Measurements from ENCODE around the gene ZNF653. TPM values are rescaled to one million over a fixed set of nuclear protein-coding genes. Genes with fewer than 3 reads are reported as not detected.

ZNF653 gene
- total and polyA plus RNA-seq, 9 of the 15 experiments (the other 6 are each of a cell fraction or from before 2014, with no cell fraction given), result 1.6 to 8.0 (median 4.2) TPM; not detected in 2

DNA sequence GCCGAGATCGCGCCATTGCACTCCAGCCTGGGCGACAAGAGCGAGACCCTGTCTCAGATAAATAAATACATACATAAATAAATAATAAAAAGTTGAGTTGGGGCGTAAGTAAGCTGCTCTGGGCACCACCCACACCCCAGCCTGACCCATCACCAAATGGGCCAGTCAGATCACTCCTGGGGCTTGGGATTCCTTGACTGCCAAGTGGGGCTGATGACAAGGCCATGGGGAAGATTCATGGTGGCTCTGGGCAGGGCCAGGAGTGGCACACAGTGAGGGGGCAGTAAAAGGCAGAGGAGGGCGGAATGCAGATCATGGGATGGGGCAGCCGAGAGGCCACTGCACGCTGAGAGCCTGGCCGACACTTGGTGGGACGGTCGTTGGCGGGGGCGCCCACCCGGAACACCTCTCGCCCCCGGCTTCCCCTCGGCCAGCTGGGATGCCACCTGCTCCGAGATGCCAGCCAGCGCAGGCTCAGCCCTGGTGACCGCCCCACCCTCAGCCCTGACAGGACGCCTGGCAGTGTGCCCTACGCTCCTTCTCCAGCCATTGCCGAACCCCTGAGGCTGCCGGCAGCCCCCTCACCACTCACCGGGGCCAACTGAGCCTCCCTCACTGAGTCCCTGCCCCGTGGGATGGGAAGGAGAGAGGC, 10.9 kb downstream of the ZNF653 start:
- BruUV-seq (replicated peaks), result no TSS peak
- in situ Hi-C loops (cut with MboI), result loop anchor here (5.0 kb wide), 1 partner anchor 93 kb away; no protein-coding TSS in a partner anchor

More for the DNA sequence above, 10.9 kb downstream of the ZNF653 start:
- Histone ChIP-seq H3K4me3 (no peak overlapping the region), H3K9ac (ENCODE audit: insufficient read depth in 1 of 2, low read depth in 2 of 2, low read length in 2 of 2) (peak overlapping the region in 1 of 2 experiments; percentile 52; a peak in 1 of 4 replicates), H3K27ac (ENCODE audit: extremely low read depth, low read depth, low read length) (no peak overlapping the region), H3K4me1 (replicated peaks in 1 of 2; ENCODE audit: control insufficient read depth in 2 of 2, insufficient read depth in 2 of 2, low read length in 2 of 2) (peaks cover 7 to 34% of the 10 kb centered on the region in 2 experiments; a peak in 4 of 5 replicates), H3K36me3 (ENCODE audit: control insufficient read depth, insufficient read depth, low read length) (peaks cover 11% of the 10 kb centered on the region; the same call in 2 of the 3 replicates), H3K9me1 (ENCODE audit: control insufficient read depth, insufficient read depth, low read length) (no peaks in the 10 kb centered on the region), H4K20me1 (replicated peaks; ENCODE audit: control insufficient read depth, insufficient read depth, low read length) (peaks cover 4% of the 10 kb centered on the region; the same call in 1 of the 2 replicates), H3K4me2 (ENCODE audit: insufficient read depth, low read length) (no peak overlapping the region), H2AFZ (ENCODE audit: low read depth, low read length) (no peak overlapping the region), H3K79me2 (ENCODE audit: control insufficient read depth, insufficient read depth, low read length) (no peaks in the 10 kb centered on the region), H3K27me3 (ENCODE audit: control insufficient read depth in 2 of 2, insufficient read depth in 2 of 2, low read length in 2 of 2) (no peaks in the 10 kb centered on the region), H3K9me3 (replicated peaks; ENCODE audit: control insufficient read depth, insufficient read depth, low read depth, low read length) (no peaks in the 10 kb centered on the region)
- ATAC-seq (no peak), FAIRE-seq (no peak), DNase-seq (ENCODE audit: extremely low read depth in 1 of 4, low spot score in 3 of 4) (no peak)
- TF ChIP-seq U2AF2 (optimal IDR thresholded peaks at IDR 0.05; ENCODE audit: low read depth, low read length) (no peak), ARID1B (IDR thresholded peaks at IDR 0.05) (no peak), RBFOX2 (IDR thresholded peaks at IDR 0.05; ENCODE audit: low read depth, low read length) (0 out of 2 replicates have a peak, but pooled peaks have one; percentile 15), PCBP1 (IDR thresholded peaks at IDR 0.05; ENCODE audit: low read depth, low read length, poor library complexity, severe bottlenecking) (no peak), STAG1 (CRISPR knock-in tag; IDR thresholded peaks at IDR 0.05; ENCODE audit: borderline replicate concordance) (no peak), HDAC8 (tag; IDR thresholded peaks at IDR 0.05) (no peak), CBX3 (IDR thresholded peaks at IDR 0.05; ENCODE audit: borderline replicate concordance in 1 of 2, low read length in 2 of 2) (no peak), NEUROD1 (IDR thresholded peaks at IDR 0.05; ENCODE audit: borderline replicate concordance, low read depth, low read length, partially characterized antibody) (no peak)
- TF ChIP-seq, protein P1, sequence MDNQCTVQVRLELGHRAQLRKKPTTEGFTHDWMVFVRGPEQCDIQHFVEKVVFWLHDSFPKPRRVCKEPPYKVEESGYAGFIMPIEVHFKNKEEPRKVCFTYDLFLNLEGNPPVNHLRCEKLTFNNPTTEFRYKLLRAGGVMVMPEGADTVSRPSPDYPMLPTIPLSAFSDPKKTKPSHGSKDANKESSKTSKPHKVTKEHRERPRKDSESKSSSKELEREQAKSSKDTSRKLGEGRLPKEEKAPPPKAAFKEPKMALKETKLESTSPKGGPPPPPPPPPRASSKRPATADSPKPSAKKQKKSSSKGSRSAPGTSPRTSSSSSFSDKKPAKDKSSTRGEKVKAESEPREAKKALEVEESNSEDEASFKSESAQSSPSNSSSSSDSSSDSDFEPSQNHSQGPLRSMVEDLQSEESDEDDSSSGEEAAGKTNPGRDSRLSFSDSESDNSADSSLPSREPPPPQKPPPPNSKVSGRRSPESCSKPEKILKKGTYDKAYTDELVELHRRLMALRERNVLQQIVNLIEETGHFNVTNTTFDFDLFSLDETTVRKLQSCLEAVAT (IDR thresholded peaks at IDR 0.05), result no peak
- WGBS (ENCODE audit: insufficient coverage, low coverage, missing lambda C conversion rate), result 94% methylated on average over 19 of the region's 27 CpGs
- intact Hi-C loops (cut with micrococcal nuclease), result loop anchor here (5.0 kb wide), 1 partner anchor 43 kb away; the partner anchor contains the start of gene CNN1
- ChIA-PET POLR2A (interaction anchor here (0.6 to 1.4 kb wide), 2 partner anchors 94 to 120 kb away, joined by 3 to 5 read pairs; partner anchors contain the start of gene SWSAP1), CTCF (ENCODE audit: low intra/inter-chr PET ratio) (interaction anchor here (1.4 kb wide), 1 partner anchor 13 kb away, joined by 4 read pairs; no protein-coding TSS in a partner anchor)

Data from K562 (cell line).